ENCODE results near the gene RAB31.

Gene RAB31

DNA sequence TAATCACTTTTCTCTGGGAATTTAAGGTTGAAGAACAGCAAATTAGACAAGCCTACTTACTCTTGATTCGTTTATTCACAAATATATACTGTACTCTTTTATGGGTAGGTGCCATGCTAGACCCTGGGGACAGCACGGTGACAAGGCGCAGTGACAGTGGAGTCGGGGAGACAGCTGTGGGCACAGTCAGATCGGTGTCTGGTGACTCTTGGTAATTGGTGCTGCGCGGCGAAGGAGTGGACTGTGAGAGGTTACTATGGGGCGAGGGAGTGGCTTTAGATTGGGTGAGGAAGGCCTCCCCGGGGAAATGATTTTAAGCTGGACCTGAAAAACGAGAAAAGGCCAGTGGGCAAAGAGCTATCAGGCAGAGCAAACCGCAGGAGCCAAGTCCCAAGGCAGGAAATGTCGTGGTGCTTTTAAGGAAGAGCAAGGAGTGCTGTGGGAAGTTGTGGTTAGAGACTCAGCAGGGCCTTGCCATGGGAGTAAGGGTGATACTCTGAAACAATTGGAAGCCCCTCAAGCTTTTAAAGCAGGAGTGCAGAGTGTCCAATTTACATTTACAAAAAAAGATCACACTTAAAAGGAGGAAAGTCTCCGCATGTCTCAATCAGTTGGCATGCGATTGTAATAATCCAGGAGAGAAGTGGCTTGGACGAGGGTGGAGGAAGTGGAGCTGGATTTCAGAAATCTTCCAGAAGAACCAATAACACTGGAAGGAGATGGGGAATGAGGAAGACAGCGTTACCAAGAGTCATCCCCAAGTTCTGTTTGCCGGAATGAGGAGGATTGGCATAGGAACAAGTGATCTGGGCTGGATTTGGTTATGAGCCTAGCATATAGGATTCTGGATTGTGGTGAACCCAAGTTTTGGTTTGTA lies 141.5 kb downstream of the RAB31 start:
- H3K27ac ChIP-seq, result no peak overlapping the region
- TF ChIP-seq, protein P1, sequence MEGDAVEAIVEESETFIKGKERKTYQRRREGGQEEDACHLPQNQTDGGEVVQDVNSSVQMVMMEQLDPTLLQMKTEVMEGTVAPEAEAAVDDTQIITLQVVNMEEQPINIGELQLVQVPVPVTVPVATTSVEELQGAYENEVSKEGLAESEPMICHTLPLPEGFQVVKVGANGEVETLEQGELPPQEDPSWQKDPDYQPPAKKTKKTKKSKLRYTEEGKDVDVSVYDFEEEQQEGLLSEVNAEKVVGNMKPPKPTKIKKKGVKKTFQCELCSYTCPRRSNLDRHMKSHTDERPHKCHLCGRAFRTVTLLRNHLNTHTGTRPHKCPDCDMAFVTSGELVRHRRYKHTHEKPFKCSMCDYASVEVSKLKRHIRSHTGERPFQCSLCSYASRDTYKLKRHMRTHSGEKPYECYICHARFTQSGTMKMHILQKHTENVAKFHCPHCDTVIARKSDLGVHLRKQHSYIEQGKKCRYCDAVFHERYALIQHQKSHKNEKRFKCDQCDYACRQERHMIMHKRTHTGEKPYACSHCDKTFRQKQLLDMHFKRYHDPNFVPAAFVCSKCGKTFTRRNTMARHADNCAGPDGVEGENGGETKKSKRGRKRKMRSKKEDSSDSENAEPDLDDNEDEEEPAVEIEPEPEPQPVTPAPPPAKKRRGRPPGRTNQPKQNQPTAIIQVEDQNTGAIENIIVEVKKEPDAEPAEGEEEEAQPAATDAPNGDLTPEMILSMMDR (IDR thresholded peaks at IDR 0.05; ENCODE audit: low read depth, low read length, missing control alignments), result no peak
- in situ Hi-C loops (cut with HindIII; ENCODE audit: low pct_ligation_motif_present, low sequenced_read_pairs), result no loop called here
- no peak overlapping the region for H3K4me3 ChIP-seq (ENCODE audit: low read depth, low read length)
- peaks cover 25% of the 10 kb centered on the region for H3K36me3 ChIP-seq (replicated peaks)
- no peaks in the 10 kb centered on the region for H3K27me3 ChIP-seq (replicated peaks)
- DNase-seq, result no peak

DNA sequence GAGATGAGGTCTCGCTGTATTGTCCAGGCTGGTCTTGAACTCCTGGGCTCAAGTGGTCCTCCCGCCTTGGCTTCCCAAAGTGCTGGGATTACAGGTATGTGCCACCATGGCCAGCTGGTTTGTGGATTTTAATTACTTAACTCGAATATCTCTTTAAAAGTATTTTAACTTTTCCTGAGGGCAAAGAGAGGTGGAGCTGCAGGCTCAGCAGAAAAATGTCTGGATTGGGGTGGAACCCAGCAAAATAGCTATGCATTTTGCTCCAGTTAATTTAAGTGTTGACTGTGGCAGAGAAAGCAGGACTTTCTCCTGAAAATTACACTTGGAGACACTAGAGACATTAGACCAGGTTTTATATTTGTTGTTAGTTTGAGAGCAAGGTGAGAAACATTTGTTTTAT lies 142.2 kb downstream of the RAB31 start:
- Histone ChIP-seq H3K27ac (no peak overlapping the region), H3K4me3 (ENCODE audit: low read depth, low read length) (no peak overlapping the region), H3K36me3 (replicated peaks) (peaks cover 25% of the 10 kb centered on the region), H3K27me3 (replicated peaks) (no peaks in the 10 kb centered on the region)
- DNase-seq, result no peak
- in situ Hi-C loops (cut with HindIII; ENCODE audit: low pct_ligation_motif_present, low sequenced_read_pairs), result no loop called here
- TF ChIP-seq, protein P1 (IDR thresholded peaks at IDR 0.05; ENCODE audit: low read depth, low read length, missing control alignments), result no peak

- DNase-seq, result no peak
- H3K4me3 ChIP-seq (ENCODE audit: low read depth, low read length), result no peak overlapping the region
- no peak overlapping the region for H3K27ac ChIP-seq
- no peaks in the 10 kb centered on the region for H3K27me3 ChIP-seq (replicated peaks)
- TF ChIP-seq, protein P1 (IDR thresholded peaks at IDR 0.05; ENCODE audit: low read depth, low read length, missing control alignments), result no peak
- in situ Hi-C loops (cut with HindIII; ENCODE audit: low pct_ligation_motif_present, low sequenced_read_pairs), result no loop called here
- H3K36me3 ChIP-seq (replicated peaks), result peaks cover 16% of the 10 kb centered on the region
Measured at GRCh38 chr18:9851511-9851910, 143.4 kb downstream of the RAB31 start.

GRCh38 chr18:9852266-9853081 lies 144.4 kb downstream of the RAB31 start:
- no peak for DNase-seq
- H3K27ac ChIP-seq, result no peak overlapping the region
- in situ Hi-C loops (cut with HindIII; ENCODE audit: low pct_ligation_motif_present, low sequenced_read_pairs), result no loop called here
- H3K27me3 ChIP-seq (replicated peaks), result no peaks in the 10 kb centered on the region
- TF ChIP-seq, protein P1 (IDR thresholded peaks at IDR 0.05; ENCODE audit: low read depth, low read length, missing control alignments), result no peak
- peaks cover 8% of the 10 kb centered on the region for H3K36me3 ChIP-seq (replicated peaks)
- no peak overlapping the region for H3K4me3 ChIP-seq (ENCODE audit: low read depth, low read length)

DNA sequence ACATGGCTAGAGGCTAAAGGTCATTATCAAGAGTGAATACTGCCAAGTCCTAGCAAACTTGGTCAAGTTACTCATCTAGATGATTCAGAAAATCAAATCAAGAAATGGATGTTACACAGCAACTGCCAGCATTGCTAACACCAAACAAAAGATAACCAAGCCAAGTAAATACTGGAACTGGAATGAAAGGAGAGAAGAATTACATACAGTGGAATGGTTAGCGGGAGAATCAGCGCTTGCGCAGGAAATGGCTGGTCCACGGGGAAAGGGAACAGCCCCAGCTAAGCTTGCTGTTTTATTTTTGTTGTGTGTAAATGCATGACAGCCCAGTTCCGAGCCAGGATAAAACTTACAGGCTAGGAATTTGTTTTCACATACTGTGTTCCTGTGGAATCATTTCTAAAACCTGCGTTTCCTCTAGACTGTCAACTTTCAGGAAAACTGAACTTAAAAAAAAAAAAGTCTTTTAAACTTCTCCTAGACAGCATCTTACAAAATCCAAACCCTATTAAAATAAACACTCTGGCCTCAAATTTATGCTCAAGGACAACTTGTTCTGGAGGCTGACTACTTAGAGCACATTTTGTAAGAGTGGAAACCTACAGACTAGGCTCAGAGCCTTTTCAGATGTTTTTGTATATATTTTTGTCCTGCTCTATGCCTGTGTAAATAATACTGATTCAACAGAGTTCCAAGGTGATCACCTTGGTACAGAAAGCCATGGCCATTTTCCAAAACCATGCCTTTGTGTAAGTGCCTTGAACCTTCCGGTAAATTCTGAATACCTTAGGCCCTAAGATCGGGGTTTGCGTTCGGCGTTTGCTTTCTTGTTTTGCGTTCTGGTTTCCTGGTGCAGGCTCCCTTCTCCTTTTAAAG lies 146.9 kb downstream of the RAB31 start:
- in situ Hi-C loops (cut with HindIII; ENCODE audit: low pct_ligation_motif_present, low sequenced_read_pairs), result no loop called here
- Histone ChIP-seq H3K27me3 (replicated peaks) (no peaks in the 10 kb centered on the region), H3K4me3 (ENCODE audit: low read depth, low read length) (no peak overlapping the region)

More for the DNA sequence above, 146.9 kb downstream of the RAB31 start:
- no peak for DNase-seq
- TF ChIP-seq, protein P1 (IDR thresholded peaks at IDR 0.05; ENCODE audit: low read depth, low read length, missing control alignments), result no peak
- H3K36me3 ChIP-seq (replicated peaks), result peaks cover 4% of the 10 kb centered on the region
- no peak overlapping the region for H3K27ac ChIP-seq
